KOPT-K1 (cell line): ENCODE data around the gene SPTLC3.

Source experiments
- H3K27ac ChIP-seq: fragments of 200-600 bp; sonication (generic); 2 replicates; pipeline ENCODE4 v1.5.1; 2016; ENCODE audit warnings: antibody characterized with exemption, mild to moderate bottlenecking, low read depth, low read length; ENCODE audit not compliant: poor library complexity, severe bottlenecking
- H3K36me3 ChIP-seq: fragments of 200-600 bp; sonication (generic); 2 replicates; pipeline ENCODE4 v1.5.1; 2017; ENCODE audit warnings: antibody characterized with exemption, mild to moderate bottlenecking, low read length, moderate library complexity; ENCODE audit not compliant: insufficient read depth
- H3K9me3 ChIP-seq: fragments of 200-600 bp; sonication (generic); 2 replicates; pipeline ENCODE4 v1.5.1; 2017; ENCODE audit warnings: antibody characterized with exemption, low read length, mild to moderate bottlenecking; ENCODE audit not compliant: insufficient read depth, poor library complexity, severe bottlenecking

SPTLC3 gene

DNA sequence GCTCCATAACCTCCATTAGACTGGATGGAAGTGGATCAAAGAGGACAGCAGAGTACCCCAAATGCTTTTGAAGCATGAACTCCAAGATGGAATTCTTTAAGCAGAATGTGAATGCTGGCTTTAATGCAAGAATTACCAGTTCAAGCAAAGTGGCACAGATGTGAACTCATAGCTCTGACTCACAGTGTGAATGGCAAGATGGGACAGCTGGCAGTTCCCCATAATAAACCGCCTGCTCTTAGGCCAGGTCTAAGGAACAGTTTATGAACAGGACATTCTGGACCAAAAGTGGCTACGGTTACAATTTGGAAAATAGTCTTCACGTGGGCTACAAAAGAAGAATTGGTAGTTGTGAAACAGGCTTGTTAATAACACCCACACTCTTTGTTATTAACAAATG lies 76.5 kb downstream of the SPTLC3 start:
- H3K9me3 ChIP-seq: no peaks in the 10 kb centered on the region
- H3K36me3 ChIP-seq: no peaks in the 10 kb centered on the region
- H3K27ac ChIP-seq: no peak overlapping the region

DNA sequence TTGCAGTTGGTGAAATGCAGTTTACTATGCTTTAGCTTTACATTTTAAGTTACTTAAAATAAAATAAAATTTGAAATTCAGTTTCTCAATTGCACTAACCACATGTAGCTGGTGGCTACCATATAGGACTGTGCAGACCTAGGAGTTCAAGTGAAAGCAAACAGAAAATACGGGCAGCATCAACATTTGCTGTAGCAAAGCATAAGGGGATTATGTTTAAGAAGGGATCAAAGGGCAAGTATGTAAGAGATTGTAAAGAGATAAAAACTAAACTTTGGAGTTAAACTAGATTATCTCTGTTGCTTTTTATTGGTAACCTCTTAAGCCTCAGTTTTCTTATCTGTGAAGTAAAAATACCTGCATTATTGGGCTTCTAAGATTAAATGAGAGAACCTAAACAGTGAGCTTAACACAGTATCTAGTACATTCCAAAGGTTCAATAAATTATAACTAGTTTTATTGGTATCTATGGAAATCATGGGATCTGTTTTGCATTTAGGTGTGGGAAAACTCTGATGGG lies 81.2 kb downstream of the SPTLC3 start:
- H3K9me3 ChIP-seq: no peaks in the 10 kb centered on the region
- H3K27ac ChIP-seq: no peak overlapping the region
- H3K36me3 ChIP-seq: no peaks in the 10 kb centered on the region

DNA sequence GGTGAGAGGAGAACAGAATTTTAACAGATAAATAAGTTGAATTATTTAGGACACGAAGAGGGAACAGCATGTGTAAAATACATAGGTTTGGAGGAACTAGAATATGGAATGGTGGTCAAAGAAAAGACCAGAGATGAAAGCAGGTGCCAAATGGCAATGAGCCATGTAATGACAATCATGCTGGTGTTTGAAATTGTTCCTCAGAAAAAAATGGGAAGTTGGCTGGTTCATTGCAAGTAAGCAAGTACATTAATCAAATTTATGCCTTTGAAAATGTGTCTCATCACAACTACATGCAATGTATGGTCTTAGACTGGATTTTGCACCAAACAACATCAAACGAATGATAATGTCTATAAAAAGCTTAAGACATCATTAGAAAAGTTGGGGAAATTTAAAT lies 83.3 kb downstream of the SPTLC3 start:
- H3K36me3 ChIP-seq: no peaks in the 10 kb centered on the region
- H3K9me3 ChIP-seq: no peaks in the 10 kb centered on the region
- no peak overlapping the region for H3K27ac ChIP-seq

- H3K9me3 ChIP-seq: no peaks in the 10 kb centered on the region
- no peak overlapping the region for H3K27ac ChIP-seq
- H3K36me3 ChIP-seq: no peaks in the 10 kb centered on the region
These were observed 86.2 kb downstream of the SPTLC3 start for GRCh38 chr20:13094976-13095375.

GRCh38 chr20:13098720-13099355 lies 90.1 kb downstream of the SPTLC3 start:
- Histone ChIP-seq H3K27ac (no peak overlapping the region), H3K36me3 (no peaks in the 10 kb centered on the region), H3K9me3 (no peaks in the 10 kb centered on the region)

GRCh38 chr20:13099676-13100075 lies 90.9 kb downstream of the SPTLC3 start:
- H3K9me3 ChIP-seq: no peaks in the 10 kb centered on the region
- H3K27ac ChIP-seq: no peak overlapping the region
- H3K36me3 ChIP-seq: no peaks in the 10 kb centered on the region

GRCh38 chr20:13101276-13101675 lies 92.5 kb downstream of the SPTLC3 start:
- H3K27ac ChIP-seq: no peak overlapping the region
- no peaks in the 10 kb centered on the region for H3K36me3 ChIP-seq
- no peaks in the 10 kb centered on the region for H3K9me3 ChIP-seq

GRCh38 chr20:13101706-13102105 lies 92.9 kb downstream of the SPTLC3 start:
- H3K36me3 ChIP-seq: no peaks in the 10 kb centered on the region
- no peaks in the 10 kb centered on the region for H3K9me3 ChIP-seq
- H3K27ac ChIP-seq: no peak overlapping the region

GRCh38 chr20:13102237-13102636 lies 93.5 kb downstream of the SPTLC3 start:
- H3K27ac ChIP-seq: no peak overlapping the region

DNA sequence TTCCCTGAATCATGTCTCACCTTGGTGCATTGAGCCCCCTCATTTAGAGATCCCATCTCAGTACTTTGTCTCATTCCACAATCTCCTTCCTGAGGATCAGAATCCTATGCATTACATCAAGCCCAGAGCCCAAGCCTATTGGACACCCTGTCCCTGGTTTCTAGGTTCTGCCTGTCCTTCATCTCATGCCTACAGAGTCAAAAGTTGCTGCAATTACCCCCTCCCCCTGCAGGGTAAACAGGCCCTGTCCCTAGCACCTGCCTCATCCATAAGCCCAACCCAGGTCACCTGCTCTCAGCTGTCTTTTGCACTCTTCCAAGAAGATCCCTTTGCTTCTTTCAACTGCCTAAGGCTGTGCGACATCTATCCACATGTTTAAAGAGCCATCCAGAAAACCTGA lies 93.9 kb downstream of the SPTLC3 start:
- H3K9me3 ChIP-seq: no peaks in the 10 kb centered on the region
- no peak overlapping the region for H3K27ac ChIP-seq
- no peaks in the 10 kb centered on the region for H3K36me3 ChIP-seq

More at GRCh38 chr20:13102237-13102636, 93.5 kb downstream of the SPTLC3 start:
- Histone ChIP-seq H3K36me3 (no peaks in the 10 kb centered on the region), H3K9me3 (no peaks in the 10 kb centered on the region)

DNA sequence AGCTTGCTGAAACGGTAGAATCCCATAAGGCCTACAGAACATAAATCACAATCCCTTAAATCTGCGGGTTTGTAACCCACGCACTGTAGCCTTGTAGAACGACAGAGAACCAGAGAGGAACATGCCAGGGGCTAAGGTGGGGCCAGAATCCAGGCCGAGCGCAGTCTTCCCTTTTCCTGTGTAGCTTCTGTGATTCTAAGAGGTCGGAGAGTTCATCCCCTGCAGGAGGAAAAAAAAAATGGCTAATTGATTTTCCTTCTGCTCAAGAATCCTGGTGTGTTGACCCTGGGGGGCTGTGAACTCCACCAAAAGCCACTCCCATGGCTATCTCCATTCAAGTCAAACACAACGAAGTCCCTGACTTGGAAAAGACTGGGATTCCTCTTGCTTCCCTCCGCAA lies 96.3 kb downstream of the SPTLC3 start:
- H3K36me3 ChIP-seq: no peaks in the 10 kb centered on the region
- H3K9me3 ChIP-seq: no peaks in the 10 kb centered on the region
- no peak overlapping the region for H3K27ac ChIP-seq

DNA sequence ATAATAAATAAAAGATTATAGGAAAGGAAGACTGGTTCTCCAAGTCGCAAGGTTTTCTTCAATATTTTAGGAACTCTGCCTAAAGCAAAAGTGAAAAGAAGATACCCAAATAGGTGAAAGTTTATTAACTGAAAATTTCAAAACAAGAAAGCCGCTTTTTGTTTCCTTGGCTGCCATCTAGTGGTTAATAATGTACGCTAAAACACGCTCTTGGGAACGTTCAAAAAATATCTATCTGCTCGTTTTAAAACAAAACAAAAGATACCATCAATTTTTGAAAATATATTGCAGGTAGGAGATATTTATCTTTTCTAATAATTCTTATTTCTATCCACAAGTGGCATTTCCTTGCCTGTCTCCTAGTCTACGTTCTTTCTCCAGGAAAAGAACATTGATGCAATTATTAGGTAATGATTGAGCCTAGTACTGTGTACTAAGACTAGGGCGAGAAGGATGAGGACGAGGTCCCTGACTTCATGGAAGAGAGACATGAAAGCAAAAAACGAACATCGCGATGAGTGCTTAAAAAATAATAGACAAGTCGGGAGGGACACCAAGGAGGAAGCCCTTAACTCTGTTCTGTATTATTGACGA lies 97.2 kb downstream of the SPTLC3 start:
- no peak overlapping the region for H3K27ac ChIP-seq
- H3K36me3 ChIP-seq: no peaks in the 10 kb centered on the region
- H3K9me3 ChIP-seq: no peaks in the 10 kb centered on the region

DNA sequence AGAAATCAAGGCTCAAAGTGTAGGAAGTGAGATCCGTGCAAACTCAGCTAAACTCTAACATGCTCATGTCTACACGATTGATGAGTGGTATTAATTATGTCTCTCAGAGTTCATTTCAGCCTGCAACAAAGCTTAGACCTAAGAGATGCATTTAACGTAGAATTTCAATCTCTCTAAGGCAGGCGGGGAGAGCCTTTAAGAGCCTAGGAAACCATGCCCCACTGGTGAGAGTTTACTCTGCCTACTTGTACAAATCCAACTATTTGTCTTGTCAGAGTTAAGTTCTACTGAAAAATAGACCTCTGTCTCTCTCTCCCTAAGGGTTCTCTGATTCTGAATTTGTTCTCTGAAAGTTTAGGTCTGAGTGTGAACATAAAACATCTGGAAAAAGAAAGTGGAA lies 100.9 kb downstream of the SPTLC3 start:
- H3K27ac ChIP-seq: no peak overlapping the region
- H3K9me3 ChIP-seq: no peaks in the 10 kb centered on the region
- no peaks in the 10 kb centered on the region for H3K36me3 ChIP-seq

GRCh38 chr20:13110796-13111195 lies 102.0 kb downstream of the SPTLC3 start:
- Histone ChIP-seq H3K36me3 (no peaks in the 10 kb centered on the region), H3K9me3 (no peaks in the 10 kb centered on the region), H3K27ac (no peak overlapping the region)

GRCh38 chr20:13111249-13111911 lies 102.6 kb downstream of the SPTLC3 start:
- H3K27ac ChIP-seq: no peak overlapping the region
- H3K9me3 ChIP-seq: no peaks in the 10 kb centered on the region
- H3K36me3 ChIP-seq: no peaks in the 10 kb centered on the region

GRCh38 chr20:13113731-13114130 lies 105.0 kb downstream of the SPTLC3 start:
- Histone ChIP-seq H3K9me3 (no peaks in the 10 kb centered on the region), H3K36me3 (no peaks in the 10 kb centered on the region), H3K27ac (no peak overlapping the region)
